ENCODE measurements around the gene ARMCX4.
"Not testable (repeated sequence)": the region's sequence is repeated elsewhere in the genome, so short reads cannot be mapped to it uniquely, and the experiment has no call there.

The ARMCX4 gene

GRCh38 chrX:101485212-101485949 lies at the start of gene ARMCX4:
TSS of gene ARMCX4 (plus strand) at chrX:101485456. CDS start at chrX:101488590, 3,134 bp downstream.
- peak; percentile 6 for DNase-seq

- DNase-seq = no peak
These were observed 43.2 kb upstream of the ARMCX4 start for GRCh38 chrX:101442085-101442484.

GRCh38 chrX:101449279-101449678 lies 36.0 kb upstream of the ARMCX4 start:
- no peak for DNase-seq

- no peak for DNase-seq
These were observed 35.2 kb upstream of the ARMCX4 start for GRCh38 chrX:101450085-101450484.

GRCh38 chrX:101450961-101451360 lies 34.3 kb upstream of the ARMCX4 start:
- DNase-seq = no peak

GRCh38 chrX:101452056-101452455 lies 33.2 kb upstream of the ARMCX4 start:
- DNase-seq = no peak

- DNase-seq = no peak
These were observed 24.6 kb upstream of the ARMCX4 start for GRCh38 chrX:101460669-101461068.

GRCh38 chrX:101462892-101463291 lies 22.4 kb upstream of the ARMCX4 start:
- DNase-seq = no peak

- no peak for DNase-seq
These were observed 6.9 kb upstream of the ARMCX4 start for GRCh38 chrX:101478366-101478765.

- no peak for DNase-seq
These were observed 3.0 kb upstream of the ARMCX4 start for GRCh38 chrX:101482296-101482695.

- no peak for DNase-seq
These were observed 1.6 kb upstream of the ARMCX4 start for GRCh38 chrX:101483705-101484104.

GRCh38 chrX:101484135-101484534 lies 1.1 kb upstream of the ARMCX4 start:
- no peak for DNase-seq

- no peak for DNase-seq
These were observed 3.5 kb downstream of the ARMCX4 start for GRCh38 chrX:101488796-101489195.

GRCh38 chrX:101491943-101492342 lies 6.7 kb downstream of the ARMCX4 start:
- DNase-seq = no peak

- no peak for DNase-seq
These were observed 8.0 kb downstream of the ARMCX4 start for GRCh38 chrX:101493225-101493624.

GRCh38 chrX:101502929-101503328 lies 17.7 kb downstream of the ARMCX4 start:
- not testable (repeated sequence) for DNase-seq

- DNase-seq = no peak
These were observed 22.1 kb downstream of the ARMCX4 start for GRCh38 chrX:101507372-101507771.

GRCh38 chrX:101507986-101508385 lies 22.7 kb downstream of the ARMCX4 start:
- DNase-seq = no peak

GRCh38 chrX:101530944-101531343 lies 45.7 kb downstream of the ARMCX4 start:
- no peak for DNase-seq
